Stimulated activated CD4-positive, alpha-beta T cell treated with anti-CD3 and anti-CD28 coated beads, TNF-alpha, amount 100 ng/mL, for 4 hours (primary cell): Measurements from ENCODE around the gene SORT1.
"Not testable (repeated sequence)": the region's sequence is repeated elsewhere in the genome, so short reads cannot be mapped to it uniquely, and the experiment has no call there.

ENCODE experiments used
- DNase-seq, 3 experiments: peaks; one replicate each; pipeline ENCODE4 v3.0.0-alpha.2; 2020; ENCODE audit warnings: low read depth in 3 of 3

The SORT1 gene

GRCh38 chr1:109396871-109397580 is 692 bp downstream of the SORT1 start:
- no peak for DNase-seq

- DNase-seq: no peak
Measured at GRCh38 chr1:109396513-109396839, 1.2 kb downstream of the SORT1 start.

- no peak for DNase-seq
Measured at GRCh38 chr1:109395602-109396512, 1.9 kb downstream of the SORT1 start.

GRCh38 chr1:109395282-109395599 is 2.5 kb downstream of the SORT1 start:
- DNase-seq: not testable (repeated sequence)

GRCh38 chr1:109394591-109395281 is 3.0 kb downstream of the SORT1 start:
- DNase-seq: no peak

- no peak for DNase-seq
Measured at GRCh38 chr1:109393617-109394233, 4.0 kb downstream of the SORT1 start.

- no peak for DNase-seq
Measured at GRCh38 chr1:109392788-109393616, 4.7 kb downstream of the SORT1 start.

- DNase-seq: no peak
Measured at GRCh38 chr1:109392037-109392787, 5.5 kb downstream of the SORT1 start.

GRCh38 chr1:109391626-109392025 is 6.1 kb downstream of the SORT1 start:
- no peak for DNase-seq

GRCh38 chr1:109391157-109391556 is 6.6 kb downstream of the SORT1 start:
- no peak for DNase-seq

- no peak for DNase-seq
Measured at GRCh38 chr1:109389638-109390341, 7.9 kb downstream of the SORT1 start.

- no peak for DNase-seq
Measured at GRCh38 chr1:109388884-109389637, 8.7 kb downstream of the SORT1 start.

- DNase-seq: no peak
Measured at GRCh38 chr1:109388208-109388711, 9.5 kb downstream of the SORT1 start.

GRCh38 chr1:109386054-109386717 is 11.5 kb downstream of the SORT1 start:
- DNase-seq: no peak

GRCh38 chr1:109385417-109385816 is 12.3 kb downstream of the SORT1 start:
- DNase-seq: no peak

GRCh38 chr1:109383854-109384253 is 13.9 kb downstream of the SORT1 start:
- DNase-seq: no peak

GRCh38 chr1:109383087-109383779 is 14.5 kb downstream of the SORT1 start:
- DNase-seq: no peak

GRCh38 chr1:109381573-109381972 is 16.1 kb downstream of the SORT1 start:
- DNase-seq: no peak
